SH-SY5Y (cell line): Measurements from ENCODE around the gene TDRD12.

ENCODE experiments used
- GATA2 ChIP-seq: IDR thresholded peaks from 2 replicates; pipeline ENCODE4 v1.6.1; 2011; ENCODE audit warnings: mild to moderate bottlenecking, low read depth, low read length
- GATA3 ChIP-seq: IDR thresholded peaks from 2 replicates; pipeline ENCODE4 v1.6.1; 2011; ENCODE audit warnings: low read depth, mild to moderate bottlenecking, low read length, moderate library complexity

- TF ChIP-seq GATA3 (no peak), GATA2 (no peak)
Measured at GRCh38 chr19:32800754-32801153, 81.2 kb downstream of the TDRD12 start.
